WTC11 (cell line): ENCODE measurements around the gene LARGE1. TPM values are rescaled to one million over a fixed set of nuclear protein-coding genes. Genes with fewer than 3 reads are reported as not detected.

ENCODE experiments used
- ATAC-seq: fragments of 200-7000 bp; cut with Tn5 transposase; 2 replicates; pipeline ENCODE4 v1.10.0; 2021; ENCODE audit warnings: mild to moderate bottlenecking, moderate library complexity
- CTCF ChIA-PET: fragments of 300-600 bp; sonication (Branson Sonifier 250); formaldehyde crosslinking; loops from one replicate; lab custom pipeline; 2021; ENCODE audit warnings: antibody characterized with exemption; lab: Charles Lee
- POLR2A ChIA-PET: fragments of 350-600 bp; sonication (Branson Sonifier 250); formaldehyde crosslinking; loops from one replicate; lab custom pipeline; 2021; ENCODE audit warnings: antibody characterized with exemption; lab: Charles Lee
- DNase-seq: peaks from one replicate; pipeline ENCODE4 v3.0.0; 2021; ENCODE audit warnings: low spot score
- H3K27ac Mint-ChIP-seq: 2 replicates; pipeline ENCODE4 v1.8.0; 2021; ENCODE audit warnings: mixed read lengths
- H3K27me3 Mint-ChIP-seq: 2 replicates; pipeline ENCODE4 v1.8.0; 2021; ENCODE audit warnings: low read depth, mild to moderate bottlenecking, moderate library complexity, mixed read lengths
- H3K36me3 Mint-ChIP-seq: 2 replicates; pipeline ENCODE4 v1.8.0; 2021; ENCODE audit warnings: mixed read lengths
- H3K4me1 Mint-ChIP-seq: 2 replicates; pipeline ENCODE4 v1.8.0; 2022; ENCODE audit warnings: mixed read lengths
- H3K4me3 Mint-ChIP-seq: 2 replicates; pipeline ENCODE4 v1.8.0; 2021; ENCODE audit warnings: mild to moderate bottlenecking, moderate library complexity, mixed read lengths
- H3K9me3 Mint-ChIP-seq: 2 replicates; pipeline ENCODE4 v1.8.0; 2021; ENCODE audit warnings: mixed read lengths
- AFF4 ChIP-seq: sonication (generic); formaldehyde crosslinking; IDR thresholded peaks from 2 replicates; pipeline ENCODE4 v1.8.1; 2023; ENCODE audit warnings: mild to moderate bottlenecking, missing genetic modification reagents, borderline replicate concordance
- ARID4B ChIP-seq: sonication (generic); formaldehyde crosslinking; IDR thresholded peaks from 2 replicates; pipeline ENCODE4 v1.8.0; 2023; ENCODE audit warnings: missing genetic modification reagents, mild to moderate bottlenecking, borderline replicate concordance
- E2F5 ChIP-seq: sonication (generic); formaldehyde crosslinking; IDR thresholded peaks from 2 replicates; pipeline ENCODE4 v1.8.1; 2022; ENCODE audit warnings: mild to moderate bottlenecking, moderate library complexity, missing genetic modification reagents
- FOXK1 ChIP-seq: sonication (generic); formaldehyde crosslinking; IDR thresholded peaks from 2 replicates; pipeline ENCODE4 v1.8.0; 2022; ENCODE audit warnings: mild to moderate bottlenecking, moderate library complexity, missing genetic modification reagents
- GRHL2 ChIP-seq: fragments of 250-450 bp; sonication (Bioruptor Pico); IDR thresholded peaks from 2 replicates; pipeline ENCODE4 v1.8.0; 2022; ENCODE audit warnings: mild to moderate bottlenecking, moderate library complexity; ENCODE audit not compliant: insufficient replicate concordance, severe bottlenecking
- HMGA2 ChIP-seq: fragments of 250-450 bp; sonication (Bioruptor Pico); IDR thresholded peaks from 2 replicates; pipeline ENCODE4 v1.4.0; 2021; ENCODE audit warnings: mild to moderate bottlenecking, moderate library complexity
- MAX ChIP-seq: sonication (generic); formaldehyde crosslinking; IDR thresholded peaks from 2 replicates; pipeline ENCODE4 v1.8.0; 2022; ENCODE audit warnings: mild to moderate bottlenecking, missing genetic modification reagents
- NFATC4 ChIP-seq: fragments of 250-450 bp; sonication (Bioruptor Pico); IDR thresholded peaks from 2 replicates; pipeline ENCODE4 v1.9.0; 2021; ENCODE audit warnings: mild to moderate bottlenecking
- NFYB ChIP-seq: sonication (generic); formaldehyde crosslinking; conservative IDR thresholded peaks from 2 replicates; pipeline ENCODE4 v1.8.0; 2022; ENCODE audit warnings: low read depth, missing genetic modification reagents
- NR1H2 ChIP-seq: sonication (generic); formaldehyde crosslinking; IDR thresholded peaks from 2 replicates; pipeline ENCODE4 v1.9.0; 2021; ENCODE audit warnings: mild to moderate bottlenecking, moderate library complexity, missing genetic modification reagents
- OVOL2 ChIP-seq: fragments of 250-450 bp; sonication (Bioruptor Pico); IDR thresholded peaks from 2 replicates; pipeline ENCODE4 v1.9.0; 2021; ENCODE audit warnings: mild to moderate bottlenecking, borderline replicate concordance
- SMAD4 ChIP-seq: sonication (generic); formaldehyde crosslinking; IDR thresholded peaks from 2 replicates; pipeline ENCODE4 v1.8.0; 2022; ENCODE audit warnings: mild to moderate bottlenecking, missing genetic modification reagents
- SP1 ChIP-seq: sonication (generic); formaldehyde crosslinking; conservative IDR thresholded peaks from 2 replicates; pipeline ENCODE4 v1.8.1; 2022; ENCODE audit warnings: missing genetic modification reagents
- TP53 ChIP-seq: sonication (generic); formaldehyde crosslinking; IDR thresholded peaks from 2 replicates; pipeline ENCODE4 v1.8.1; 2023; ENCODE audit warnings: mild to moderate bottlenecking, missing genetic modification reagents
- USF1 ChIP-seq: sonication (generic); formaldehyde crosslinking; IDR thresholded peaks from 2 replicates; pipeline ENCODE4 v1.8.0; 2022; ENCODE audit warnings: mild to moderate bottlenecking, missing genetic modification reagents
- ZNF281 ChIP-seq: sonication (generic); formaldehyde crosslinking; IDR thresholded peaks from 2 replicates; pipeline ENCODE4 v1.8.0; 2023; ENCODE audit warnings: mild to moderate bottlenecking, missing genetic modification reagents
- ZNF317 ChIP-seq: sonication (generic); formaldehyde crosslinking; IDR thresholded peaks from 2 replicates; pipeline ENCODE4 v1.8.1; 2023; ENCODE audit warnings: low read depth, mild to moderate bottlenecking, moderate library complexity, missing genetic modification reagents, borderline replicate concordance
- ZNF396 ChIP-seq: fragments of 250-450 bp; sonication (Bioruptor Pico); IDR thresholded peaks from 2 replicates; pipeline ENCODE4 v1.8.0; 2021; ENCODE audit warnings: mild to moderate bottlenecking, moderate library complexity, borderline replicate concordance
- ZNF416 ChIP-seq: fragments of 250-450 bp; sonication (Bioruptor Pico); IDR thresholded peaks from 2 replicates; pipeline ENCODE4 v1.9.0; 2021; ENCODE audit warnings: mild to moderate bottlenecking, inconsistent platforms
- ZNF671 ChIP-seq: fragments of 250-450 bp; sonication (Bioruptor Pico); IDR thresholded peaks from 2 replicates; pipeline ENCODE4 v1.8.0; 2021; ENCODE audit warnings: mild to moderate bottlenecking
- total RNA-seq: library from RNA; stranded (reverse); gene quantifications from 3 replicates; pipeline ENCODE4 v1.2.3, GENCODE V29; 2021

Gene LARGE1
- total RNA-seq, 1 experiment from 2014 or later: 72.6 TPM

GRCh38 chr22:33776491-33776890 lies 143.8 kb downstream of the LARGE1 start (continued):
- TF ChIP-seq AFF4 (CRISPR knock-in tag) (no peak), ZNF416 (CRISPR knock-in tag) (no peak), NR1H2 (CRISPR knock-in tag) (no peak), HMGA2 (no peak), ZNF317 (no peak), OVOL2 (CRISPR knock-in tag) (no peak), TP53 (no peak), MAX (CRISPR knock-in tag) (no peak), ZNF281 (no peak), NFYB (CRISPR knock-in tag) (no peak), SP1 (CRISPR knock-in tag) (no peak), SMAD4 (CRISPR knock-in tag) (no peak)

GRCh38 chr22:33774781-33775180 lies 145.5 kb downstream of the LARGE1 start:
- POLR2A ChIA-PET: no interaction called here
- no peak overlapping the region for H3K27ac Mint-ChIP-seq

More at GRCh38 chr22:33774781-33775180, 145.5 kb downstream of the LARGE1 start:
- H3K4me3 Mint-ChIP-seq: no peak overlapping the region
- no peaks in the 10 kb centered on the region for H3K27me3 Mint-ChIP-seq
- DNase-seq (no peak), ATAC-seq (no peak)
- peaks cover 40% of the 10 kb centered on the region for H3K4me1 Mint-ChIP-seq
- TF ChIP-seq HMGA2 (no peak), ARID4B (CRISPR knock-in tag) (no peak), ZNF396 (CRISPR knock-in tag) (no peak), AFF4 (CRISPR knock-in tag) (no peak), E2F5 (CRISPR knock-in tag) (no peak), FOXK1 (no peak), NFATC4 (CRISPR knock-in tag) (no peak), ZNF671 (CRISPR knock-in tag) (no peak), GRHL2 (CRISPR knock-in tag) (no peak), USF1 (no peak)
- no peaks in the 10 kb centered on the region for H3K36me3 Mint-ChIP-seq
- H3K9me3 Mint-ChIP-seq: no peaks in the 10 kb centered on the region
- CTCF ChIA-PET: no interaction called here
